Neural cell (in vitro differentiated cells): ENCODE results near the gene TNKS1BP1. TPM values are rescaled to one million over a fixed set of nuclear protein-coding genes. Genes with fewer than 3 reads are reported as not detected.

ENCODE experiments used
- H2AFZ ChIP-seq: fragments of 200-600, 300-800 bp; sonication (generic), shearing (Covaris generic); 2 replicates; pipeline ENCODE4 v1.6.0; 2014; ENCODE audit warnings: low read depth, mild to moderate bottlenecking, antibody characterized with exemption, low read length, moderate library complexity
- H3F3A ChIP-seq: fragments of 200-600 bp; shearing (Covaris generic); 2 replicates; pipeline ENCODE4 v1.6.1; 2016; ENCODE audit warnings: mild to moderate bottlenecking, moderate library complexity, mixed read lengths, antibody characterized with exemption, low read length; ENCODE audit not compliant: insufficient read depth, poor library complexity, severe bottlenecking
- H3K27ac ChIP-seq: fragments of 200-600, 300-800 bp; sonication (generic), shearing (Covaris generic); 2 replicates; pipeline ENCODE4 v1.5.1; 2014; ENCODE audit warnings: mild to moderate bottlenecking, low read length, moderate library complexity
- H3K27me3 ChIP-seq: fragments of 300-800, 200-600 bp; sonication (generic), shearing (Covaris generic); 2 replicates; pipeline ENCODE4 v1.6.0; 2014; ENCODE audit warnings: mild to moderate bottlenecking, low read depth, low read length, moderate library complexity; ENCODE audit not compliant: insufficient read depth
- H3K36me3 ChIP-seq: fragments of 300-800, 200-600 bp; sonication (generic), shearing (Covaris generic); 2 replicates; pipeline ENCODE4 v1.5.1; 2014; ENCODE audit warnings: mild to moderate bottlenecking, antibody characterized with exemption, low read length, moderate library complexity; ENCODE audit not compliant: insufficient read depth
- H3K4me2 ChIP-seq: fragments of 300-800, 200-600 bp; sonication (generic), shearing (Covaris generic); 2 replicates; pipeline ENCODE4 v1.6.0; 2014; ENCODE audit warnings: mild to moderate bottlenecking, low read length
- H3K4me3 ChIP-seq: fragments of 300-800, 200-600 bp; sonication (generic), shearing (Covaris generic); 2 replicates; pipeline ENCODE4 v1.5.1; 2014; ENCODE audit warnings: mild to moderate bottlenecking, low read length, moderate library complexity
- H3K79me2 ChIP-seq: fragments of 200-600 bp; shearing (Covaris generic); replicated peaks from 2 replicates; pipeline ENCODE4 v1.6.0; 2014; ENCODE audit warnings: mild to moderate bottlenecking, low read length, moderate library complexity; ENCODE audit not compliant: insufficient read depth
- H3K9ac ChIP-seq: fragments of 300-800, 200-600 bp; sonication (generic), shearing (Covaris generic); 2 replicates; pipeline ENCODE4 v1.6.1; 2016; ENCODE audit warnings: mild to moderate bottlenecking, low read length, mixed read lengths
- H3K9me2 ChIP-seq: fragments of 200-600 bp; shearing (Covaris generic); 2 replicates; pipeline ENCODE4 v1.6.1; 2016; ENCODE audit warnings: mild to moderate bottlenecking, low read length, mixed read lengths; ENCODE audit not compliant: insufficient read depth
- H3K9me3 ChIP-seq: fragments of 200-600, 300-800 bp; sonication (generic), shearing (Covaris generic); 2 replicates; pipeline ENCODE4 v1.6.1; 2016; ENCODE audit warnings: mild to moderate bottlenecking, mixed run types, low read length, moderate library complexity, mixed read lengths
- H4K20me1 ChIP-seq: fragments of 200-600 bp; shearing (Covaris generic); 2 replicates; pipeline ENCODE4 v1.6.1; 2016; ENCODE audit warnings: mild to moderate bottlenecking, mixed run types; ENCODE audit not compliant: insufficient read depth
- CTCF ChIP-seq: fragments of 450-650 bp; IDR thresholded peaks from 2 replicates; pipeline ENCODE4 v1.5.1; 2014; ENCODE audit warnings: antibody characterized with exemption, mild to moderate bottlenecking, moderate library complexity; ENCODE audit not compliant: poor library complexity, severe bottlenecking
- EP300 ChIP-seq: fragments of 450-650 bp; conservative IDR thresholded peaks from 2 replicates; pipeline ENCODE4 v1.6.1; 2014; ENCODE audit warnings: antibody characterized with exemption, mild to moderate bottlenecking, moderate library complexity; ENCODE audit not compliant: poor library complexity, severe bottlenecking
- EZH2 ChIP-seq: fragments of 200-600, 300-800 bp; shearing (Covaris generic), sonication (generic); IDR thresholded peaks from 2 replicates; pipeline ENCODE4 v1.6.1; 2014; ENCODE audit warnings: antibody characterized with exemption, low read length, borderline replicate concordance, mild to moderate bottlenecking; ENCODE audit not compliant: insufficient read depth, poor library complexity, severe bottlenecking
- MXI1 ChIP-seq: fragments of 450-650 bp; conservative IDR thresholded peaks from 2 replicates; pipeline ENCODE4 v1.6.1; 2014; ENCODE audit warnings: antibody characterized with exemption, mild to moderate bottlenecking; ENCODE audit not compliant: poor library complexity, severe bottlenecking
- POLR2AphosphoS5 ChIP-seq: IDR thresholded peaks from 2 replicates; pipeline ENCODE4 v1.6.1; 2012
- RAD21 ChIP-seq: fragments of 450-650 bp; conservative IDR thresholded peaks from 2 replicates; pipeline ENCODE4 v1.6.1; 2014; ENCODE audit warnings: antibody characterized with exemption, mild to moderate bottlenecking, moderate library complexity
- REST ChIP-seq: IDR thresholded peaks from 2 replicates; pipeline ENCODE4 v1.6.1; 2012; ENCODE audit warnings: borderline replicate concordance
- SMC3 ChIP-seq: fragments of 450-650 bp; conservative IDR thresholded peaks from 2 replicates; pipeline ENCODE4 v1.6.1; 2014; ENCODE audit warnings: antibody characterized with exemption, mild to moderate bottlenecking, moderate library complexity; ENCODE audit not compliant: poor library complexity
- TAF1 ChIP-seq: IDR thresholded peaks from 2 replicates; pipeline ENCODE4 v1.6.1; 2012; ENCODE audit warnings: low read depth
- polyA plus RNA-seq: library from polyadenylated mRNA; depleted of rRNA; stranded (reverse); fragments of >200 nt; gene quantifications from 2 replicates; pipeline ENCODE4 v1.2.3, GENCODE V29; 2014

Gene TNKS1BP1
- polyA plus RNA-seq, 1 donor from 2014 or later = 8.9 TPM

DNA sequence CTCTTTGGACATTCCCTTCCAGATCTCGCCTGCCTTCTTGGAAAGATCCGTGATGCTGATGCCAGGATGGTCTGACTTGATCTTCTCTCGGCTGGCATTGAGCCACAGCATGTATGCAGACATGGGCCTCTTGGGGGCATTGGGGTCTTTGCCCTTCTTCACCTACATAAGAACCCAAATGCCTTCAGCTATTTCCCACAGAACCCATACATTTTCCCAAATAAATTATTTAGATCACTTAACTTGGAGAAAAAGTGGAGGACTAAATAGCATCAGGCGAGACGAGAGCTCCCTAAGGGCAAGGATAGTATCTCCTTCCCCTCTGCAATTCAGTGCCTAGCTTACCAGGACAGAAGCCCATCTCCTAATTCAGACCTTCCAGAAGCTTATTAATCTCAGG is 3.0 kb upstream of the TNKS1BP1 start:
- Histone ChIP-seq H3K4me2 (no peak overlapping the region), H3K36me3 (peaks cover 6% of the 10 kb centered on the region), H4K20me1 (no peaks in the 10 kb centered on the region), H3K27ac (no peak overlapping the region), H3K4me3 (no peak overlapping the region), H3F3A (peaks cover 3% of the 10 kb centered on the region), H2AFZ (no peak overlapping the region), H3K9me3 (no peaks in the 10 kb centered on the region), H3K9me2 (no peaks in the 10 kb centered on the region), H3K79me2 (peaks cover 9% of the 10 kb centered on the region), H3K27me3 (no peaks in the 10 kb centered on the region), H3K9ac (no peak overlapping the region)
- TF ChIP-seq SMC3 = no peak
- no peak for TF ChIP-seq POLR2AphosphoS5
- no peak for TF ChIP-seq EP300
- no peak for TF ChIP-seq MXI1
- no peak for TF ChIP-seq EZH2
- TF ChIP-seq RAD21 = no peak
- no peak for TF ChIP-seq TAF1
- TF ChIP-seq REST = no peak

DNA sequence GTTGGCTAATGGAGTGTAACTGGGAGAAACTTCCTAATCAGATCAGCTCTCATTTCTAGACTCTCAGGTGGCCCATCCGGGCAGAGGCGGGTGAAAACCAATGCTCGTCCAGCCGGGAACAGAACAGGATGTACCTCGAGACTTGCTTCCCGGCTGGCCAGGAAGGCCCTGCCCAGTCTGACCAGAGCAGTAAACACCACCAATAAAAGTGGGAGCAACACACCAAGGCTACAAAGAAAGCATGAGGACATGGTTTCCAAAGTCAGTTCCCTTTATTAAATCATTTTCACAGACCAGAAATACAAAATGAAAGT is 940 bp upstream of the TNKS1BP1 start:
- H4K20me1 ChIP-seq = no peaks in the 10 kb centered on the region
- peaks cover 3% of the 10 kb centered on the region for H3F3A ChIP-seq
- peak overlapping the region; percentile 84 for H3K9ac ChIP-seq
- H3K9me3 ChIP-seq = no peaks in the 10 kb centered on the region
- H3K4me2 ChIP-seq = peak overlapping the region; percentile 29
- peak overlapping the region; percentile 79 for H3K27ac ChIP-seq
- peaks cover 6% of the 10 kb centered on the region for H3K36me3 ChIP-seq
- peak overlapping the region; percentile 92 for H3K4me3 ChIP-seq
- TF ChIP-seq REST (no peak), MXI1 (no peak), EP300 (no peak), CTCF (no peak), SMC3 (no peak)
- H2AFZ ChIP-seq = no peak overlapping the region
- no peaks in the 10 kb centered on the region for H3K9me2 ChIP-seq
- H3K79me2 ChIP-seq = peaks cover 27% of the 10 kb centered on the region
- no peaks in the 10 kb centered on the region for H3K27me3 ChIP-seq
